Natural killer cell treated with Interleukin-12 subunit alpha and Interleukin-12 subunit beta and Interleukin-15 and Interleukin-18, amount 100 ng/mL, for 72 hours (primary cell): ENCODE results near the gene ODR4. TPM values are rescaled to one million over a fixed set of nuclear protein-coding genes. Genes with fewer than 3 reads are reported as not detected.
"Not testable (repeated sequence)": the region's sequence is repeated elsewhere in the genome, so short reads cannot be mapped to it uniquely, and the experiment has no call there.

Experiments used
- ATAC-seq, 2 donors: fragments of 150-1000 bp; cut with Tn5 transposase in 1 of 2; sonication (Bioruptor Pico), chemical (Tn5 transposase) in 1 of 2; 2 replicates each; pipeline ENCODE4 v1.10.0; 2021
- DNase-seq: peaks from one replicate; pipeline ENCODE4 v3.0.0; 2022; ENCODE audit warnings: low spot score
- H3K27ac Mint-ChIP-seq, 2 donors: 1 replicate in 1 of 2; 2 replicates in 1 of 2; pipeline ENCODE4 v1.8.0; 2022; ENCODE audit warnings: mixed read lengths in 2 of 2, mild to moderate bottlenecking in 1 of 2, moderate library complexity in 1 of 2
- H3K27me3 Mint-ChIP-seq, 2 donors: 1 replicate in 1 of 2; 2 replicates in 1 of 2; pipeline ENCODE4 v1.8.0; 2022; ENCODE audit warnings: mixed read lengths in 2 of 2
- H3K36me3 Mint-ChIP-seq: one replicate; pipeline ENCODE4 v1.8.0; 2022; ENCODE audit warnings: mixed read lengths
- H3K4me1 Mint-ChIP-seq, 2 donors: 1 replicate in 1 of 2; 2 replicates in 1 of 2; pipeline ENCODE4 v1.8.0; 2022; ENCODE audit warnings: low read depth in 2 of 2, mixed read lengths in 2 of 2, mild to moderate bottlenecking in 1 of 2
- H3K4me3 Mint-ChIP-seq: one replicate; pipeline ENCODE4 v1.8.0; 2022; ENCODE audit warnings: mixed read lengths
- H3K9me3 Mint-ChIP-seq: 2 replicates; pipeline ENCODE4 v1.8.0; 2022; ENCODE audit warnings: mixed read lengths
- total RNA-seq, 2 donors: library from RNA; stranded (reverse); gene quantifications; one replicate each; pipeline ENCODE4 v1.2.3, GENCODE V29; 2022

ODR4 gene
- total RNA-seq, 2 donors from 2014 or later = 13.6 to 23.7 TPM

GRCh38 chr1:186401446-186401845 is 25.8 kb downstream of the ODR4 start:
- H3K9me3 Mint-ChIP-seq, ATAC-seq, DNase-seq, H3K36me3 Mint-ChIP-seq, H3K4me3 Mint-ChIP-seq, H3K27me3 Mint-ChIP-seq, H3K27ac Mint-ChIP-seq, H3K4me1 Mint-ChIP-seq: not testable (repeated sequence)

DNA sequence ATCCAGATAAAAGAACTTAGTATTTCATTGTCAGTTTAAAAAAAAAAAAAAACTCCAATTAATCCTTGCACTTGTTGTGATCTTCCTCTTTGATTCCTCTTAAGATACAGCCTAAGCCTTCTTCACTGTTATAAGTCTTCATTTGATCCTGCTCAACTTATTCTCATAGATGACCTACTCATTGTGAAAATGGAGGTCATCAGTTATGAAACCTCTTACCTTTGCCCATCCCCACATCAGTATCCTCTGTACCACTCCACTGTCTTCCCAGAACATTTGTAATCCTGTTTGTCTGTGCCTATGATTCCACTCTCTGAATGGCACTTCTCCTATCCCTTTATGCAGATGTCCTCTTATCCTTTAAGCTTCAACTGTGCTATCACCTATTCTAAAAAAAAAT is 28.0 kb downstream of the ODR4 start:
- H3K27me3 Mint-ChIP-seq = no peaks in the 10 kb centered on the region
- H3K4me1 Mint-ChIP-seq = peaks cover 0 to 5% of the 10 kb centered on the region in 2 donors
- no peak overlapping the region for H3K4me3 Mint-ChIP-seq
- H3K9me3 Mint-ChIP-seq = no peaks in the 10 kb centered on the region
- no peak for DNase-seq
- ATAC-seq = no peak
- H3K27ac Mint-ChIP-seq = no peak overlapping the region
- H3K36me3 Mint-ChIP-seq = peaks cover 14% of the 10 kb centered on the region

GRCh38 chr1:186404454-186405051 is 28.9 kb downstream of the ODR4 start:
- DNase-seq = no peak
- Mint-ChIP-seq H3K27me3 (no peaks in the 10 kb centered on the region), H3K4me1 (peaks cover 0 to 5% of the 10 kb centered on the region in 2 donors), H3K9me3 (no peaks in the 10 kb centered on the region), H3K4me3 (no peak overlapping the region), H3K36me3 (peaks cover 14% of the 10 kb centered on the region), H3K27ac (no peak overlapping the region)
- ATAC-seq = peak in 1 of 2 donors; percentile 68

GRCh38 chr1:186409091-186409490 is 33.5 kb downstream of the ODR4 start:
- Mint-ChIP-seq H3K4me3 (no peak overlapping the region), H3K27ac (no peak overlapping the region), H3K9me3 (no peaks in the 10 kb centered on the region), H3K4me1 (no peaks in the 10 kb centered on the region), H3K27me3 (no peaks in the 10 kb centered on the region), H3K36me3 (peaks cover 5% of the 10 kb centered on the region)
- ATAC-seq (no peak), DNase-seq (no peak)

DNA sequence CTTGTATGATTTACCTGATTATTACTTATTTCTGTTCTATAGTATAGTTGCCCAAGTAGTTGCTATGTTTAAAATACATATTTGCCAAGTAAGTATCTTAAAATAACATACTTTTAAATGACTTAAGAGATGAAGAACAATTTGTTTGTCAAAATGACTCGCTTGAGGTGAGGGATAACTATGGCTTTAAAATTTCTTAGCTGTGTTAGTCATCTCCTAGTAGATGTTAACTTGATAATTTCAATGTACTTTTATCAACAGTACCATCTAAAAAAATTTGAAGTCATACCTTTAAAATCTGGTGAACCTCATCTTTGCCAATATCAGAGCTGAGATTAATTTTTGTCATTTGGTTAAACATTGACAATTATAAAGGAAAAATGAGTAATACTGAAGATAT is 37.7 kb downstream of the ODR4 start:
- H3K9me3 Mint-ChIP-seq = no peaks in the 10 kb centered on the region
- DNase-seq (no peak), ATAC-seq (no peak)
- H3K27me3 Mint-ChIP-seq = no peaks in the 10 kb centered on the region
- no peak overlapping the region for H3K27ac Mint-ChIP-seq
- H3K36me3 Mint-ChIP-seq = no peaks in the 10 kb centered on the region
- no peak overlapping the region for H3K4me3 Mint-ChIP-seq
- H3K4me1 Mint-ChIP-seq = no peaks in the 10 kb centered on the region

DNA sequence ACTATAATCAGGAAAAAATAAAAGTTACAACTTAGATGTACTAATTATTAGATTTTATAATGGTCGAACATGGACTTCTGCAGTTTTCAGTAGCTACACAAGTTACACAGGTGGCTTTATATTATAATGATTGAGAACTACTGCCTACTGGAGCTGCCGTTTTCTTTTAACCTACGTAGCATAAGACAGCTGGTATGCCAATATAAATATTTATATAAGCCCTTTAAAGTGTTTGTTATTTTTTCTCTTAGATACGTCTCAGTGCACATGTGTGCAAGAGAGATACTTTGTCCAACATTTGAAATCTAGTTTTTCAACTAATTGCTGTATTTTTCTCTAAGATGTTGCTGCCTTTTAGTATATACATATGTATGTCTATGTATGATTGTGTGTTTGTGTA is 42.9 kb downstream of the ODR4 start:
- DNase-seq (no peak), ATAC-seq (no peak)
- Mint-ChIP-seq H3K27ac (no peak overlapping the region), H3K36me3 (peaks cover 11% of the 10 kb centered on the region), H3K27me3 (no peaks in the 10 kb centered on the region), H3K4me3 (no peak overlapping the region), H3K9me3 (no peaks in the 10 kb centered on the region), H3K4me1 (peaks cover 3 to 11% of the 10 kb centered on the region in 2 donors)

DNA sequence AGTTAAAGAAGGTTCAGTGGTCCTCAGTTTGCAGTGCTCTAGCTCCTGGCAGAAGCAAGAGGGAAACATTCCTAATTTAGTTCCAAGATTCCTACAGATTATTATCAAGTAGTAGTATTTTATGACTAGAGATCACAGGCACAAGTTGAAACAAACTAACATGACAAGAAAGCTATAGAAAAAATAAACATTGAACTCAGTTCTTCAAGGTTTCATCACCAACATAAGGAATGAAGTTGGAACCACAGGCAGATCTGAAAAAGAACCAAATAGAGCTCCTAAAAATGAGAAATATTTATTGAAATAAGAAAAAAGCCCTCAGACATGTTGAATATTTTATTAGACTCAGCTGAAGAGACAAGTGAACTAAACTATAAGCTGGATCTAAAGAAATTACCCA is 44.7 kb downstream of the ODR4 start:
- ATAC-seq = no peak
- peak overlapping the region; percentile 0 for H3K4me3 Mint-ChIP-seq
- peaks cover 11% of the 10 kb centered on the region for H3K36me3 Mint-ChIP-seq
- no peak for DNase-seq
- H3K4me1 Mint-ChIP-seq = peaks cover 3 to 11% of the 10 kb centered on the region in 2 donors
- no peaks in the 10 kb centered on the region for H3K9me3 Mint-ChIP-seq
- peak overlapping the region; percentile 3 to 54 for H3K27ac Mint-ChIP-seq
- no peaks in the 10 kb centered on the region for H3K27me3 Mint-ChIP-seq

DNA sequence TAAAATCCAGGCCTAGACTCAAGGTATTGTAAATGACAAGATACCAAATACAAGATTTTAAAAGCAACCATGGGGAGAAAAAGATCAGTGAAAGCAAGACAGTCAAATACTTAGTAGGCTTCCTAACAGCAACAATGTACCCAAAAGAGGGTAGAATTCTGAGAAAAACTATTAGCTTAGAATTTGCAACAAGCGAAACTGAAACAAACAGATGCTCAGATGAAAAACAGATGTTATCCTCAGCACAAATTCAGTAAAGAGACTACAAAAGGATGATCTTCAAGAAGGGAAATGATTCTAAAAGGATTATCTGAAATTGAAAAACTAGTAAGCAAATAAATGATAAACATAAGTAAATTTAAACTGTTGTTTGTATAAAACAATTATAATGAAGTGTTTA is 45.3 kb downstream of the ODR4 start:
- no peaks in the 10 kb centered on the region for H3K27me3 Mint-ChIP-seq
- H3K4me3 Mint-ChIP-seq = no peak overlapping the region
- DNase-seq (no peak), ATAC-seq (no peak)
- H3K4me1 Mint-ChIP-seq = peaks cover 3 to 11% of the 10 kb centered on the region in 2 donors
- no peaks in the 10 kb centered on the region for H3K9me3 Mint-ChIP-seq
- H3K27ac Mint-ChIP-seq = peak overlapping the region; percentile 3 to 54
- peaks cover 11% of the 10 kb centered on the region for H3K36me3 Mint-ChIP-seq

DNA sequence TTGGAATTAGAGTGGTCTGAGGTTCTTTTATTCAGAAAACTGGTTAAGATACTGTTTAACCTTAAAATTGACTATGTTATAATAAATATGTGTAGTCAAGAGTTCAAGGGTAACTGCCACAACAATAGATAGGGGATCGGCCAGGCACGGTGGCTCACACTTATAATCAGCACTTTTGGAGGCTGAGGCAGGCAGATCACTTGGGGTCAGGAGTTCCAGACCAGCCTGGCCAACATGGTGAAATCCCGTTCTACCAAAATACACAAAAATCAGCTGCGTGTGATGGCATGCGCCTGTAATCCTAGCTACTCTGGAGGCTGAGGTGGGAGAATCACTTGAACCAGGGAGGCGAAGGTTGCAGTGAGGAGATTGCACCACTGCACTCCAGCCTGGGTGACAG is 45.8 kb downstream of the ODR4 start:
- H3K4me3 Mint-ChIP-seq = no peak overlapping the region

DNA sequence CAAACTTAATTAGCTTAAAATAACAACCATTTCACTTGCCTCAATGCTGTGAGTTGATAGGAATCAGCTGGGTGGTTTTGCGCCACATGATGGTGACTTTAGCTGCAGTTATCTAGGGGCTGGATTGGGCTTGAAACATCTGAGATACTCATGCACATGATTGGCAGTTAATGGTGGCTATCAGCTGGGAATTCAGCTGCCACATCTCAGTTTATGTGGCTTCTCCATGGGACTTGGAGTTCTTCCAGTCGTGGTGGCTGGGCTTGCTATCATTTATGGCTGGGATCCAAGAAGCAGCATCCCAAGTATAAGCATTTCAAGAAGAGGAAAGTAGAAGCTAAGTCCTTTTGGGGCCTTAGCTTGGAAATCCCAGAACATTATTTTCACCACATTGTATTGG is 48.9 kb downstream of the ODR4 start:
- Mint-ChIP-seq H3K4me1 (peaks cover 3 to 11% of the 10 kb centered on the region in 2 donors), H3K4me3 (no peak overlapping the region), H3K9me3 (no peaks in the 10 kb centered on the region), H3K36me3 (peaks cover 4% of the 10 kb centered on the region), H3K27ac (no peak overlapping the region), H3K27me3 (no peaks in the 10 kb centered on the region)
- ATAC-seq = no peak
- no peak for DNase-seq

More for the DNA sequence above, 45.8 kb downstream of the ODR4 start:
- Mint-ChIP-seq H3K36me3 (peaks cover 11% of the 10 kb centered on the region), H3K27ac (peak overlapping the region in 1 of 2 donors; percentile 3), H3K27me3 (no peaks in the 10 kb centered on the region), H3K4me1 (peaks cover 3 to 11% of the 10 kb centered on the region in 2 donors), H3K9me3 (no peaks in the 10 kb centered on the region)
- DNase-seq = no peak
- no peak for ATAC-seq

GRCh38 chr1:186426118-186426517 is 50.5 kb downstream of the ODR4 start:
- H3K4me3 Mint-ChIP-seq = no peak overlapping the region
- H3K27ac Mint-ChIP-seq = no peak overlapping the region
- H3K27me3 Mint-ChIP-seq = no peaks in the 10 kb centered on the region
- DNase-seq = no peak
- ATAC-seq = no peak
- H3K9me3 Mint-ChIP-seq = no peaks in the 10 kb centered on the region
- H3K4me1 Mint-ChIP-seq = no peaks in the 10 kb centered on the region
- no peaks in the 10 kb centered on the region for H3K36me3 Mint-ChIP-seq

DNA sequence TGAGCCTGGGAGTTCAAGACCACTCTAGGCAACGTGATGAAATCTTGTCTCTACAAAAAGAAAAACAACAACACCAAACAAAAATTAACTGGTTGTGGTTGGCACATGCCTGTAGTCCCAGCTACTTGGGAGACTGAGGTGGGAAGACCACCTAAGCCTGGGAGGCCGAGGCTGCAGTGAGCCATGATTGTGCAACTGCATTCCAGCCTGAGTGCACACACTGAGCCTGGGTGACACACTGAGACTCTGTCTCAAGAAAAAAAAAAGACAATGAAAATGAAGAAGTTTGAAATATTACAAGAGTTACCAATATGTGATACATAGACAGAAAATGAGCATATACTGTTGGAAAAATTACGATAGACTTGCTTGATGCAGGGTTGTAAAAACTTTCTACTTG is 53.4 kb downstream of the ODR4 start:
- H3K27ac Mint-ChIP-seq = no peak overlapping the region
- no peak overlapping the region for H3K4me3 Mint-ChIP-seq
- no peak for DNase-seq
- no peak for ATAC-seq
- H3K27me3 Mint-ChIP-seq = no peaks in the 10 kb centered on the region
- H3K4me1 Mint-ChIP-seq = no peaks in the 10 kb centered on the region
- H3K9me3 Mint-ChIP-seq = no peaks in the 10 kb centered on the region
- H3K36me3 Mint-ChIP-seq = no peaks in the 10 kb centered on the region

GRCh38 chr1:186435336-186435735 is 59.7 kb downstream of the ODR4 start:
- H3K27ac Mint-ChIP-seq = no peak overlapping the region
- no peak overlapping the region for H3K4me3 Mint-ChIP-seq
- H3K9me3 Mint-ChIP-seq = peaks cover 5% of the 10 kb centered on the region
- peaks cover 7% of the 10 kb centered on the region for H3K36me3 Mint-ChIP-seq
- H3K27me3 Mint-ChIP-seq = no peaks in the 10 kb centered on the region
- ATAC-seq (peak in 1 of 2 donors; percentile 59), DNase-seq (no peak)
- H3K4me1 Mint-ChIP-seq = peaks cover 1 to 4% of the 10 kb centered on the region in 2 donors

DNA sequence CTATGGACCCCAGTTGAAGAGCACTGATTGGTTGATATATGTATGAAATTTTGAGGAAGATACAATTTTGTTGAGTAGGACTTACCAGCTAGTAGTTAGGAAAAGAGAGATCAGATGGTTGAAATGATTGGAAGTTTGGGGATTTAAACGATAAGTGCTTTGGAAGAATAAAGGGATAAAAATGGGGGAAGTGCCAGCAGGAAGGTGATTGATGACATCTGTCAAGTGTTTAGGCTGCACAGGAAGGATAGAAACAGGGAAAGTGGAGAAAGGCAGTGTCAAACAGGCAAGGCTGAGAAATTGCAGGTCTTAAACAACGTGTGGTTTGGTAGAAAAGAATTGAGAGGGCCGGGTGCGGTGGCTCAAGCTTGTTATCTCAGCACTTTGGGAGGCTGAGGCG is 62.9 kb downstream of the ODR4 start:
- Mint-ChIP-seq H3K27me3 (no peaks in the 10 kb centered on the region), H3K36me3 (peaks cover 7% of the 10 kb centered on the region), H3K27ac (no peak overlapping the region), H3K9me3 (peaks cover 5% of the 10 kb centered on the region), H3K4me3 (no peak overlapping the region), H3K4me1 (peaks cover 11 to 16% of the 10 kb centered on the region in 2 donors)
- no peak for DNase-seq
- no peak for ATAC-seq

DNA sequence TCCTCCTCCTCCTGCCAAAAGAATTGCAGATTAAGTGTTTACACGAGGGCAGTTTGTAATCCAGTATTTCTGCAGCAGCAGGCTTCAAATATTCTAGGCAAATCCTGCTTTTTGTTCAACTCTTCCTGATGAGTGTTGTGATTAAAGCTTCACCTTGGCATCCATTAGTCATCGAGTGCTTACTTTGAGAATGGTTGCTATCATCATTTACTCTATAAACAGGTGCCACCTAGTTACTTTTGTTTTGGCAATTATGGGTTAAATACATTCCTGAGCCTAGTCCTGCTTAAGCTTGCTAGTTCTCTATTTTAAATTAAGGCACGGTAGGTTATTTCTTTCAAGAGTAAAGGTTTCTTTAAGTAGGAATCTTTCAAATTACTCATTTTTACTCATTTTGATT is 64.9 kb downstream of the ODR4 start:
- Mint-ChIP-seq H3K27ac (no peak overlapping the region), H3K36me3 (peaks cover 7% of the 10 kb centered on the region), H3K9me3 (peaks cover 5% of the 10 kb centered on the region), H3K4me1 (peaks cover 7 to 16% of the 10 kb centered on the region in 2 donors), H3K4me3 (peak overlapping the region; percentile 11), H3K27me3 (no peaks in the 10 kb centered on the region)
- ATAC-seq (no peak), DNase-seq (no peak)
